Measurements from ENCODE around the gene ZDHHC5. TPM values are rescaled to one million over a fixed set of nuclear protein-coding genes. Genes with fewer than 3 reads are reported as not detected.

Gene ZDHHC5
- total RNA-seq, 1 donor from 2014 or later = 41.8 TPM

DNA sequence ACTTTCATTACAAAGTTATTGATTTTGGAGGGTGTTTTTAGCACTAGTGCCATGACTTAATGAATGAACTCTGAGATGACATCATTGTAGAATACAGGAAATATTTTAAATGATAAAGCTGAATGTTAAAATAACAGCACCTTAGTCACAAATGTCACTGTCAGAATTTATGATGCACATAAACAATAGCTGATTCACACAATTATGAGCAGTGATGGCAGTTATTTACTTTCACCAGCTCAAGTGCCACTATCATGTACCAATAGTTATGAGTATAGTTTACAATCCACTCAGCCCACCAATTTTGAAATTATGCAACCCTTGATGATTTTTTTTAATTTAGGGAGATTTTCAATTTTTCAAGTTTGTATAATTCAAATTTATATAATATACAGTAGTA lies 47.4 kb upstream of the ZDHHC5 start:
- H3K9ac ChIP-seq = no peak overlapping the region
- H3K36me3 Mint-ChIP-seq = peaks cover 19% of the 10 kb centered on the region
- no peak overlapping the region for H3K4me3 ChIP-seq
- no peak overlapping the region for H3K27ac Mint-ChIP-seq
- H3K4me1 ChIP-seq = no peaks in the 10 kb centered on the region
- no peak for TF ChIP-seq EZH2phosphoT487 (IDR thresholded peaks at IDR 0.05)
- TF ChIP-seq, protein P1, sequence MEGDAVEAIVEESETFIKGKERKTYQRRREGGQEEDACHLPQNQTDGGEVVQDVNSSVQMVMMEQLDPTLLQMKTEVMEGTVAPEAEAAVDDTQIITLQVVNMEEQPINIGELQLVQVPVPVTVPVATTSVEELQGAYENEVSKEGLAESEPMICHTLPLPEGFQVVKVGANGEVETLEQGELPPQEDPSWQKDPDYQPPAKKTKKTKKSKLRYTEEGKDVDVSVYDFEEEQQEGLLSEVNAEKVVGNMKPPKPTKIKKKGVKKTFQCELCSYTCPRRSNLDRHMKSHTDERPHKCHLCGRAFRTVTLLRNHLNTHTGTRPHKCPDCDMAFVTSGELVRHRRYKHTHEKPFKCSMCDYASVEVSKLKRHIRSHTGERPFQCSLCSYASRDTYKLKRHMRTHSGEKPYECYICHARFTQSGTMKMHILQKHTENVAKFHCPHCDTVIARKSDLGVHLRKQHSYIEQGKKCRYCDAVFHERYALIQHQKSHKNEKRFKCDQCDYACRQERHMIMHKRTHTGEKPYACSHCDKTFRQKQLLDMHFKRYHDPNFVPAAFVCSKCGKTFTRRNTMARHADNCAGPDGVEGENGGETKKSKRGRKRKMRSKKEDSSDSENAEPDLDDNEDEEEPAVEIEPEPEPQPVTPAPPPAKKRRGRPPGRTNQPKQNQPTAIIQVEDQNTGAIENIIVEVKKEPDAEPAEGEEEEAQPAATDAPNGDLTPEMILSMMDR (IDR thresholded peaks at IDR 0.05) = no peak
- no peak for TF ChIP-seq EZH2 (IDR thresholded peaks at IDR 0.05)
- no peak overlapping the region for H3K4me3 Mint-ChIP-seq
- H4K20me1 ChIP-seq (ENCODE audit: low read depth) = no peaks in the 10 kb centered on the region
- no peak overlapping the region for H3K4me2 ChIP-seq
- H3K27ac ChIP-seq = no peak overlapping the region
- H3K27me3 ChIP-seq = no peaks in the 10 kb centered on the region
- no peaks in the 10 kb centered on the region for H3K79me2 ChIP-seq (ENCODE audit: low read depth)
- peaks cover 10% of the 10 kb centered on the region for H3K9me3 ChIP-seq (ENCODE audit: low read depth)
- no peak overlapping the region for H2AFZ ChIP-seq (replicated peaks)
- H3K4me1 Mint-ChIP-seq = no peaks in the 10 kb centered on the region
- no peak for DNase-seq (ENCODE audit: low spot score)
- H3K36me3 ChIP-seq = peaks cover 9% of the 10 kb centered on the region
- peaks cover 9% of the 10 kb centered on the region for H3K27me3 Mint-ChIP-seq (ENCODE audit: insufficient read depth, low read depth)
- no peaks in the 10 kb centered on the region for H3F3A ChIP-seq (ENCODE audit: low read depth)
- peaks cover 5% of the 10 kb centered on the region for H3K9me3 Mint-ChIP-seq

GRCh38 chr11:57622263-57622662 lies 45.7 kb upstream of the ZDHHC5 start:
- Histone ChIP-seq H3K4me3 (no peak overlapping the region), H3K27ac (no peak overlapping the region), H3K9me3 (ENCODE audit: low read depth) (peaks cover 10% of the 10 kb centered on the region), H3K79me2 (ENCODE audit: low read depth) (no peaks in the 10 kb centered on the region), H3K4me2 (no peak overlapping the region), H3K36me3 (peaks cover 9% of the 10 kb centered on the region), H4K20me1 (ENCODE audit: low read depth) (no peaks in the 10 kb centered on the region), H3K27me3 (no peaks in the 10 kb centered on the region), H3K4me1 (no peaks in the 10 kb centered on the region), H2AFZ (replicated peaks) (no peak overlapping the region), H3K9ac (no peak overlapping the region), H3F3A (ENCODE audit: low read depth) (no peaks in the 10 kb centered on the region)
- no peak overlapping the region for H3K27ac Mint-ChIP-seq
- H3K4me1 Mint-ChIP-seq = no peaks in the 10 kb centered on the region
- H3K4me3 Mint-ChIP-seq = no peak overlapping the region
- no peak for TF ChIP-seq EZH2 (IDR thresholded peaks at IDR 0.05)
- H3K36me3 Mint-ChIP-seq = peaks cover 11% of the 10 kb centered on the region
- peaks cover 5% of the 10 kb centered on the region for H3K9me3 Mint-ChIP-seq
- no peak for DNase-seq (ENCODE audit: low spot score)
- peaks cover 11% of the 10 kb centered on the region for H3K27me3 Mint-ChIP-seq (ENCODE audit: insufficient read depth, low read depth)

GRCh38 chr11:57624864-57625263 lies 43.0 kb upstream of the ZDHHC5 start:
- H3K9me3 Mint-ChIP-seq = peaks cover 7% of the 10 kb centered on the region
- H3K4me3 Mint-ChIP-seq = no peak overlapping the region
- H2AFZ ChIP-seq (replicated peaks) = no peak overlapping the region
- TF ChIP-seq EZH2 (IDR thresholded peaks at IDR 0.05) = no peak
- TF ChIP-seq, protein P1 (IDR thresholded peaks at IDR 0.05) = no peak
- TF ChIP-seq EZH2phosphoT487 (IDR thresholded peaks at IDR 0.05) = no peak
- no peak overlapping the region for H3K4me2 ChIP-seq
- no peak overlapping the region for H3K4me3 ChIP-seq
- no peak overlapping the region for H3K9ac ChIP-seq
- no peaks in the 10 kb centered on the region for H3F3A ChIP-seq (ENCODE audit: low read depth)
- H3K4me1 Mint-ChIP-seq = peaks cover 3% of the 10 kb centered on the region
- H3K79me2 ChIP-seq (ENCODE audit: low read depth) = no peaks in the 10 kb centered on the region
- H3K36me3 Mint-ChIP-seq = peaks cover 11% of the 10 kb centered on the region
- H3K27ac Mint-ChIP-seq = no peak overlapping the region
- DNase-seq (ENCODE audit: low spot score) = no peak
- H3K4me1 ChIP-seq = no peaks in the 10 kb centered on the region
- peaks cover 8% of the 10 kb centered on the region for H3K9me3 ChIP-seq (ENCODE audit: low read depth)
- no peaks in the 10 kb centered on the region for H4K20me1 ChIP-seq (ENCODE audit: low read depth)
- H3K27ac ChIP-seq = no peak overlapping the region
- peaks cover 9% of the 10 kb centered on the region for H3K36me3 ChIP-seq
- peaks cover 11% of the 10 kb centered on the region for H3K27me3 Mint-ChIP-seq (ENCODE audit: insufficient read depth, low read depth)
- no peaks in the 10 kb centered on the region for H3K27me3 ChIP-seq

DNA sequence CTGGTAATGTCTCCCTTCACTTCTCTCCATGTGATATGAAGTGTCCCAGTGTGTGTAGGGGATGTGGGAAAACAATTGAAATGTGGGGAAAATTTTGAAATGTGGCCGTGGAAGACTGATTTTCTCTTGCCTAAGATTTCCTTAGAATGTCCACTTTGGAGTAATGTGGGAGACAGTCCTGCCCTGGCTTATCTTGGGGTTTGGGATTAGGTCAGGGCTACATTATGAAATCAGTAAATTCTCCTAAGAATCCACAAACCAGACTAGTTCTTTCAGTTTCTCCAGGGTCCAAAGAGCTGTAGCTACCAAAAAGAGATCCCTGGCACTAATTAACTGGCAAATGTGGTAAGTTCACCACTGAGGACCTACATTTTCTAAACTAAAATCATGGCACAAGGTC lies 41.0 kb upstream of the ZDHHC5 start:
- Mint-ChIP-seq H3K4me3 (no peak overlapping the region), H3K9me3 (peaks cover 5% of the 10 kb centered on the region), H3K36me3 (peaks cover 4% of the 10 kb centered on the region), H3K4me1 (peaks cover 3% of the 10 kb centered on the region), H3K27me3 (ENCODE audit: insufficient read depth, low read depth) (peaks cover 11% of the 10 kb centered on the region), H3K27ac (no peak overlapping the region)
- TF ChIP-seq EZH2 (IDR thresholded peaks at IDR 0.05) (no peak), EZH2phosphoT487 (IDR thresholded peaks at IDR 0.05) (no peak)
- TF ChIP-seq, protein P1 (IDR thresholded peaks at IDR 0.05) = no peak
- no peaks in the 10 kb centered on the region for H3K27me3 ChIP-seq
- no peak overlapping the region for H3K27ac ChIP-seq
- no peaks in the 10 kb centered on the region for H4K20me1 ChIP-seq (ENCODE audit: low read depth)
- no peaks in the 10 kb centered on the region for H3K36me3 ChIP-seq
- no peak overlapping the region for H3K4me3 ChIP-seq
- H3K79me2 ChIP-seq (ENCODE audit: low read depth) = no peaks in the 10 kb centered on the region
- no peak overlapping the region for H2AFZ ChIP-seq (replicated peaks)
- no peak overlapping the region for H3K4me2 ChIP-seq
- no peaks in the 10 kb centered on the region for H3F3A ChIP-seq (ENCODE audit: low read depth)
- DNase-seq (ENCODE audit: low spot score) = no peak
- H3K4me1 ChIP-seq = no peaks in the 10 kb centered on the region
- H3K9ac ChIP-seq = no peak overlapping the region
- no peaks in the 10 kb centered on the region for H3K9me3 ChIP-seq (ENCODE audit: low read depth)
